Naive thymus-derived CD4-positive, alpha-beta T cell (primary cell): ENCODE data around the gene ING1. TPM values are rescaled to one million over a fixed set of nuclear protein-coding genes. Genes with fewer than 3 reads are reported as not detected.
A peak's percentile ranks its signal among the peaks of the same experiment; 100 is the strongest.

Experiments used
- ATAC-seq: fragments of 150-1000 bp; cut with Tn5 transposase; 2 replicates; pipeline ENCODE4 v1.10.0; 2021; ENCODE audit warnings: mild to moderate bottlenecking, moderate library complexity
- CTCF ChIA-PET: fragments of 350-600 bp; sonication (Branson Sonifier 250); formaldehyde crosslinking; loops from one replicate; lab custom pipeline; 2021; ENCODE audit warnings: antibody characterized with exemption; lab: Charles Lee
- POLR2A ChIA-PET: fragments of 350-600 bp; sonication (Branson Sonifier 250); formaldehyde crosslinking; loops from one replicate; lab custom pipeline; 2021; ENCODE audit warnings: antibody characterized with exemption, inconsistent platforms; lab: Charles Lee
- DNase-seq, 9 donors: peaks; one replicate each; pipeline versions ENCODE4 v3.0.0 to v3.0.0-alpha.2; 2020 to 2022; ENCODE audit warnings: mixed read lengths in 1 of 9
- H3K27ac ChIP-seq: one replicate; pipeline ENCODE4 v1.7.0; 2013; ENCODE audit warnings: mild to moderate bottlenecking, low read depth, low read length, moderate library complexity
- H3K27me3 ChIP-seq, 2 donors: one replicate each; pipeline ENCODE4 v1.7.0; 2013; ENCODE audit warnings: low read length in 2 of 2, mild to moderate bottlenecking in 2 of 2, moderate library complexity in 2 of 2; ENCODE audit not compliant: control insufficient read depth in 2 of 2, insufficient read depth in 2 of 2
- H3K36me3 ChIP-seq, 3 experiments: 1 replicate in 2 of 3; 2 replicates in 1 of 3; pipeline ENCODE4 v1.7.0; 2013; ENCODE audit warnings: low read length in 3 of 3, mild to moderate bottlenecking in 3 of 3, moderate library complexity in 1 of 3; ENCODE audit not compliant: insufficient read depth in 3 of 3, control insufficient read depth in 2 of 3
- H3K4me1 ChIP-seq, 2 donors: one replicate each; pipeline ENCODE4 v1.7.0; 2013; ENCODE audit warnings: low read length in 2 of 2, mild to moderate bottlenecking in 2 of 2, moderate library complexity in 1 of 2; ENCODE audit not compliant: control insufficient read depth in 2 of 2, insufficient read depth in 2 of 2
- H3K4me3 ChIP-seq: 2 replicates; pipeline ENCODE4 v1.7.0; 2013; ENCODE audit warnings: mild to moderate bottlenecking, low read length
- H3K9me3 ChIP-seq, 3 experiments: 1 replicate in 2 of 3; 2 replicates in 1 of 3; pipeline ENCODE4 v1.7.0; 2013; ENCODE audit warnings: low read length in 3 of 3; ENCODE audit not compliant: control insufficient read depth in 2 of 3
- H3K27ac Mint-ChIP-seq, 9 donors: one replicate each; pipeline ENCODE4 v1.8.0; 2020 to 2022; ENCODE audit warnings: mixed read lengths in 9 of 9, mild to moderate bottlenecking in 8 of 9, moderate library complexity in 5 of 9, inconsistent platforms in 2 of 9
- H3K27me3 Mint-ChIP-seq, 5 donors: one replicate each; pipeline ENCODE4 v1.8.0; 2021 to 2022; ENCODE audit warnings: mixed read lengths in 5 of 5, mild to moderate bottlenecking in 1 of 5
- H3K36me3 Mint-ChIP-seq, 5 donors: one replicate each; pipeline ENCODE4 v1.8.0; 2020 to 2022; ENCODE audit warnings: mixed read lengths in 5 of 5, mild to moderate bottlenecking in 3 of 5, inconsistent platforms in 1 of 5
- H3K4me1 Mint-ChIP-seq, 7 donors: one replicate each; pipeline ENCODE4 v1.8.0; 2020 to 2022; ENCODE audit warnings: mixed read lengths in 7 of 7, mild to moderate bottlenecking in 3 of 7, inconsistent platforms in 1 of 7
- H3K4me3 Mint-ChIP-seq, 10 donors: one replicate each; pipeline ENCODE4 v1.8.0; 2020 to 2022; ENCODE audit warnings: mild to moderate bottlenecking in 10 of 10, mixed read lengths in 10 of 10, moderate library complexity in 6 of 10, inconsistent platforms in 2 of 10
- H3K9me3 Mint-ChIP-seq, 11 donors: one replicate each; pipeline ENCODE4 v1.8.0; 2020 to 2022; ENCODE audit warnings: mixed read lengths in 11 of 11, mild to moderate bottlenecking in 4 of 11, inconsistent platforms in 1 of 11, moderate library complexity in 1 of 11
- intact Hi-C, 2 donors: fragments of 100-400 bp; cut with micrococcal nuclease; formaldehyde crosslinking; loops; one replicate each; pipeline ENCODE4 v1.15.1; 2023
- polyA plus RNA-seq, 2 donors: library from polyadenylated mRNA; unstranded; fragments of 300-500 nt; fragmentation: Illumina TruSeq; gene quantifications; one replicate each; pipeline ENCODE4 v1.2.3, GENCODE V29; 2021
- total RNA-seq, 6 experiments: library from RNA in 5 of 6; stranded (reverse) in 5 of 6; gene quantifications; 1 replicate in 5 of 6; 2 replicates in 1 of 6; pipeline ENCODE4 v1.2.3 and lab custom pipeline; 2021 to 2026

Gene ING1
- total and polyA plus RNA-seq, 7 experiments from 2014 or later, result 9.1 to 33.8 (median 21.8) TPM

- H3K27me3 Mint-ChIP-seq, result peaks cover 0 to 7% (median 0%) of the 10 kb centered on the region in 5 donors
- H3K4me1 ChIP-seq, result peaks cover 0 to 16% of the 10 kb centered on the region in 2 donors
- ATAC-seq (peak; percentile 48), DNase-seq (peak in 5 of 9 donors; percentile 79 to 91 (median 87))
- peak overlapping the region; percentile 92 to 99 (median 96) for H3K4me3 Mint-ChIP-seq
- H3K4me3 ChIP-seq, result peak overlapping the region; percentile 100
- H3K27ac ChIP-seq, result peak overlapping the region; percentile 92
- ChIA-PET POLR2A (interaction anchor here (0.6 to 2.4 kb wide), 12 partner anchors 10 to 502 kb away, joined by 3 to 23 read pairs (median 4); partner anchors contain the start of genes ANKRD10 and RAB20), CTCF (no interaction called here)
- H3K27me3 ChIP-seq, result no peaks in the 10 kb centered on the region
- peaks cover 0 to 12% (median 0%) of the 10 kb centered on the region in 11 donors for H3K9me3 Mint-ChIP-seq
- H3K9me3 ChIP-seq, result no peaks in the 10 kb centered on the region
- no peaks in the 10 kb centered on the region for H3K36me3 Mint-ChIP-seq
- H3K4me1 Mint-ChIP-seq, result peaks cover 8 to 27% (median 20%) of the 10 kb centered on the region in 7 donors
- peaks cover 0 to 19% (median 0%) of the 10 kb centered on the region in 3 experiments for H3K36me3 ChIP-seq
- intact Hi-C loops, result loop anchor here (1.0 to 10.0 kb wide), 4 partner anchors 96 to 1797 kb away; no protein-coding TSS in a partner anchor
- H3K27ac Mint-ChIP-seq, result peak overlapping the region; percentile 95 to 99 (median 98)
Measured at GRCh38 chr13:110712081-110712848, 1.2 kb upstream of the ING1 start.

- ATAC-seq (peak; percentile 72), DNase-seq (peak; percentile 98 to 100 (median 100))
- peaks cover 0 to 12% (median 0%) of the 10 kb centered on the region in 11 donors for H3K9me3 Mint-ChIP-seq
- Histone ChIP-seq H3K4me1 (peaks cover 0 to 20% of the 10 kb centered on the region in 2 donors), H3K27me3 (no peaks in the 10 kb centered on the region), H3K36me3 (peaks cover 0 to 19% (median 0%) of the 10 kb centered on the region in 3 experiments), H3K4me3 (peak overlapping the region; percentile 100), H3K9me3 (no peaks in the 10 kb centered on the region), H3K27ac (peak overlapping the region; percentile 92)
- ChIA-PET CTCF (no interaction called here), POLR2A (interaction anchor here (0.6 to 2.4 kb wide), 10 partner anchors 11 to 502 kb away, joined by 3 to 23 read pairs (median 4); partner anchors contain the start of genes ANKRD10 and RAB20)
- peak overlapping the region; percentile 91 to 99 (median 95) for H3K4me3 Mint-ChIP-seq
- H3K36me3 Mint-ChIP-seq, result no peaks in the 10 kb centered on the region
- intact Hi-C loops, result loop anchor here (1.0 to 10.0 kb wide), 4 partner anchors 97 to 1798 kb away; no protein-coding TSS in a partner anchor
- H3K4me1 Mint-ChIP-seq, result peaks cover 16 to 33% (median 28%) of the 10 kb centered on the region in 7 donors
- H3K27me3 Mint-ChIP-seq, result peaks cover 0 to 5% (median 0%) of the 10 kb centered on the region in 5 donors
- H3K27ac Mint-ChIP-seq, result peak overlapping the region; percentile 95 to 99 (median 97)
Measured at GRCh38 chr13:110712849-110713641, 455 bp upstream of the ING1 start.

GRCh38 chr13:110713981-110714796 lies 689 bp downstream of the ING1 start:
- Histone ChIP-seq H3K4me1 (peaks cover 0 to 20% of the 10 kb centered on the region in 2 donors), H3K27me3 (no peaks in the 10 kb centered on the region), H3K9me3 (no peaks in the 10 kb centered on the region), H3K4me3 (peak overlapping the region; percentile 68), H3K36me3 (peaks cover 0 to 21% (median 0%) of the 10 kb centered on the region in 3 experiments), H3K27ac (peak overlapping the region; percentile 92)
- Mint-ChIP-seq H3K4me3 (peak overlapping the region; percentile 93 to 100 (median 98)), H3K9me3 (peaks cover 0 to 12% (median 0%) of the 10 kb centered on the region in 11 donors), H3K27ac (peak overlapping the region; percentile 96 to 99 (median 98)), H3K36me3 (peaks cover 0 to 6% (median 0%) of the 10 kb centered on the region in 5 donors), H3K4me1 (peaks cover 18 to 42% (median 30%) of the 10 kb centered on the region in 7 donors), H3K27me3 (peaks cover 0 to 4% (median 0%) of the 10 kb centered on the region in 5 donors)
- DNase-seq, result peak; percentile 51 to 82 (median 72)
- intact Hi-C loops, result loop anchor here (1.0 to 10.0 kb wide), 11 partner anchors 31 to 1875 kb away; partner anchors contain the start of genes IRS2 (in 1 of the 2), RAB20 (in 1 of the 2) and TUBGCP3 (in 1 of the 2)
- CTCF ChIA-PET, result interaction anchor here (1.2 kb wide), 1 partner anchor 31 kb away, joined by 7 read pairs; no protein-coding TSS in a partner anchor
- ATAC-seq, result no peak
- POLR2A ChIA-PET, result interaction anchor here (0.6 to 2.2 kb wide), 12 partner anchors 9 to 466 kb away, joined by 3 to 53 read pairs (median 4); partner anchors contain the start of genes CARS2 and NAXD

- intact Hi-C loops, result loop anchor here (1.0 to 10.0 kb wide), 20 partner anchors 9 to 1874 kb away; partner anchors contain the start of genes ANKRD10 (in 2 of the 2), CARS2 (in 2 of the 2), RAB20 (in 2 of the 2) and TUBGCP3 (in 2 of the 2)
- DNase-seq, result peak in 5 of 9 donors; percentile 42 to 62 (median 53)
- Histone ChIP-seq H3K27ac (peak overlapping the region; percentile 92), H3K4me1 (peaks cover 0 to 20% of the 10 kb centered on the region in 2 donors), H3K9me3 (no peaks in the 10 kb centered on the region), H3K4me3 (peak overlapping the region; percentile 68), H3K27me3 (no peaks in the 10 kb centered on the region), H3K36me3 (peaks cover 0 to 28% (median 0%) of the 10 kb centered on the region in 3 experiments)
- Mint-ChIP-seq H3K27ac (peak overlapping the region; percentile 96 to 100 (median 98)), H3K4me1 (peaks cover 21 to 49% (median 34%) of the 10 kb centered on the region in 7 donors), H3K9me3 (peaks cover 0 to 12% (median 0%) of the 10 kb centered on the region in 11 donors), H3K27me3 (peaks cover 0 to 4% (median 0%) of the 10 kb centered on the region in 5 donors), H3K36me3 (peaks cover 0 to 13% (median 3%) of the 10 kb centered on the region in 5 donors), H3K4me3 (peak overlapping the region; percentile 93 to 100 (median 98))
- ChIA-PET CTCF (interaction anchor here (0.7 to 1.2 kb wide), 2 partner anchors 11 to 31 kb away, joined by 5 to 7 read pairs; no protein-coding TSS in a partner anchor), POLR2A (interaction anchor here (0.6 to 2.2 kb wide), 32 partner anchors 9 to 1891 kb away, joined by 3 to 53 read pairs (median 4); partner anchors contain the start of genes ANKRD10, CARS2, NAXD and RAB20)
- no peak for ATAC-seq
Measured at GRCh38 chr13:110714797-110715394, 1.4 kb downstream of the ING1 start.
